Vagina (tissue), 2 donors: ENCODE measurements around the gene SLC16A8. TPM values are rescaled to one million over a fixed set of nuclear protein-coding genes. Genes with fewer than 3 reads are reported as not detected.

Experiments
- DNase-seq, 2 donors: peaks; one replicate each; pipeline ENCODE4 v3.0.0-alpha.2; 2017; ENCODE audit errors: extremely low spot score in 2 of 2
- H3K27ac ChIP-seq: fragments of 200-600 bp; sonication (generic); one replicate; pipeline ENCODE4 v1.5.1; 2019
- H3K27me3 ChIP-seq: fragments of 200-600 bp; sonication (generic); one replicate; pipeline ENCODE4 v1.5.1; 2019
- H3K36me3 ChIP-seq, 2 donors: fragments of 200-600 bp; sonication (generic); one replicate each; pipeline ENCODE4 v1.5.1; 2017 to 2019
- H3K4me1 ChIP-seq: fragments of 200-600 bp; sonication (generic); one replicate; pipeline ENCODE4 v1.5.1; 2019
- H3K4me3 ChIP-seq, 2 donors: fragments of 200-600 bp; sonication (generic); 1 replicate in 1 of 2; 2 replicates in 1 of 2; pipeline ENCODE4 v1.5.1; 2016 to 2019
- H3K9me3 ChIP-seq: fragments of 200-600 bp; sonication (generic); one replicate; pipeline ENCODE4 v1.5.1; 2019
- POLR2A ChIP-seq, 2 donors: fragments of 450-650 bp; IDR thresholded peaks; one replicate each; pipeline ENCODE4 v1.6.1; 2017; ENCODE audit warnings: antibody characterized with exemption in 2 of 2, mild to moderate bottlenecking in 2 of 2, moderate library complexity in 2 of 2
- POLR2AphosphoS5 ChIP-seq, 2 donors: sonication (generic); formaldehyde crosslinking; IDR thresholded peaks; one replicate each; pipeline ENCODE4 v1.9.0; 2017; ENCODE audit warnings: antibody characterized with exemption in 2 of 2, mild to moderate bottlenecking in 2 of 2, low read depth in 1 of 2; ENCODE audit not compliant: insufficient read depth in 1 of 2
- intact Hi-C: fragments of 100-400 bp; cut with DNase I; formaldehyde crosslinking; loops from one replicate; pipeline ENCODE4 v1.15.1; 2023
- total RNA-seq: library from RNA; depleted of rRNA; stranded (reverse); fragments of >200 nt; gene quantifications from one replicate; pipeline ENCODE4 v1.2.3, GENCODE V29; 2016
- TF ChIP-seq, protein P1 (sequence below), 3 experiments: fragments of 450-650 bp in 2 of 3; fragments of 200-600 bp in 1 of 3; sonication (generic) in 1 of 3; IDR thresholded peaks; one replicate each; pipeline ENCODE4 v1.5.1; 2017 to 2019; ENCODE audit warnings: antibody characterized with exemption in 3 of 3, mild to moderate bottlenecking in 2 of 3, moderate library complexity in 2 of 3

The SLC16A8 gene
- total RNA-seq, 1 donor from 2014 or later, result 0.98 TPM

DNA sequence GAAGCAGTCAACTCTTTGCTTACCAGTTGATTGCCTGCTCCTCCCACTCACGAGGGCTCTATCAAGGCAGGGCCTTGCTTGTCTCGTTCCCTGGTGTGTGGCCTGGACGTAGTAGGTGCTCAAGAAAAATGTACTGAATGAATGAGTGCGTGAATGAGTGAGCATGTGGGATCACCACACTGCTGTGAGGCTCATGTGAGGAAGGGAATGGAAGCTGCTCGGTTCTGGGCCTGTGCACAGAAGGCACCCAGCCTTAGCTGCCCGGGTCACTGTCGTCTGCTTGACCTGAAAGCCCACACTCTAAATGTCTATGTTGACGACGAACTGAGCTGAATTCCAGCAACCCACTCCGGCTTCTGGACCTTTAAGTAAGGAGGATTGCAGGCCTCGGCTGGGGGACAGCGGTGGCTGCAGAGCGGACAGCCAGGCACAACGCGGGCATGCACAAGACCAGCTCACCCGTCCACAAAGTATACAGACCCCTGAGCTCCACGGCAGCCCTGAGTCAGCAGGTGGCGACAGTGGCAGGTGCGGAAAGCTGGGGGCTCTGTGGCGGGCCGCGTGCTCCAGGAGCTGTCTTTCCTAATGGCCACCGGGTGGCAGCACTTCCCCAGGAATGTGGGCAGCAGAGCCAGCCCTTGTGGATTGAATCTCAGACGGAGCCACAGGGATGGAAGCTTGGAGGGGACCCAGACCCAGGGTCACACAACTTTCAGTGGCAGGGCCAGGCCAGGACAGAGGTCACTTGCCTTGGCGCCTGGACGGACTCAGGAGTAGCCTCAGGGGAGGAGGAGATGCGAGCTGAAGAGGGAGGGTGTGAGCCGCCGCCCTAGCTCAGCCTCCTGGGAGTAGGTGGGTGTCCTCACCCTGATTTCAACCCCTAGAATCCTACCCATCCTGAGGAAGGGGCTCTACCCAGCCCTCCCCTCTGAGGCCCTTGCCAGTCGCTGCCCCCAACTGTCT lies 31.8 kb downstream of the SLC16A8 start:
- no peak for DNase-seq
- TF ChIP-seq POLR2AphosphoS5 (IDR thresholded peaks at IDR 0.05; ENCODE audit: insufficient read depth in 1 of 2, low read depth in 1 of 2), result peak in 1 of 2 donors; percentile 20
- TF ChIP-seq, protein P1, sequence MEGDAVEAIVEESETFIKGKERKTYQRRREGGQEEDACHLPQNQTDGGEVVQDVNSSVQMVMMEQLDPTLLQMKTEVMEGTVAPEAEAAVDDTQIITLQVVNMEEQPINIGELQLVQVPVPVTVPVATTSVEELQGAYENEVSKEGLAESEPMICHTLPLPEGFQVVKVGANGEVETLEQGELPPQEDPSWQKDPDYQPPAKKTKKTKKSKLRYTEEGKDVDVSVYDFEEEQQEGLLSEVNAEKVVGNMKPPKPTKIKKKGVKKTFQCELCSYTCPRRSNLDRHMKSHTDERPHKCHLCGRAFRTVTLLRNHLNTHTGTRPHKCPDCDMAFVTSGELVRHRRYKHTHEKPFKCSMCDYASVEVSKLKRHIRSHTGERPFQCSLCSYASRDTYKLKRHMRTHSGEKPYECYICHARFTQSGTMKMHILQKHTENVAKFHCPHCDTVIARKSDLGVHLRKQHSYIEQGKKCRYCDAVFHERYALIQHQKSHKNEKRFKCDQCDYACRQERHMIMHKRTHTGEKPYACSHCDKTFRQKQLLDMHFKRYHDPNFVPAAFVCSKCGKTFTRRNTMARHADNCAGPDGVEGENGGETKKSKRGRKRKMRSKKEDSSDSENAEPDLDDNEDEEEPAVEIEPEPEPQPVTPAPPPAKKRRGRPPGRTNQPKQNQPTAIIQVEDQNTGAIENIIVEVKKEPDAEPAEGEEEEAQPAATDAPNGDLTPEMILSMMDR (IDR thresholded peaks at IDR 0.05), result peak; percentile 87 to 90 (median 89)
- no peak for TF ChIP-seq POLR2A (IDR thresholded peaks at IDR 0.05)
- Histone ChIP-seq H3K9me3 (no peaks in the 10 kb centered on the region), H3K4me3 (no peak overlapping the region), H3K27me3 (no peaks in the 10 kb centered on the region), H3K4me1 (peaks cover 6% of the 10 kb centered on the region), H3K36me3 (no peaks in the 10 kb centered on the region), H3K27ac (no peak overlapping the region)
- intact Hi-C loops, result loop anchor here (10.0 kb wide), 1 partner anchor 523 kb away; the partner anchor contains the start of gene DMC1

DNA sequence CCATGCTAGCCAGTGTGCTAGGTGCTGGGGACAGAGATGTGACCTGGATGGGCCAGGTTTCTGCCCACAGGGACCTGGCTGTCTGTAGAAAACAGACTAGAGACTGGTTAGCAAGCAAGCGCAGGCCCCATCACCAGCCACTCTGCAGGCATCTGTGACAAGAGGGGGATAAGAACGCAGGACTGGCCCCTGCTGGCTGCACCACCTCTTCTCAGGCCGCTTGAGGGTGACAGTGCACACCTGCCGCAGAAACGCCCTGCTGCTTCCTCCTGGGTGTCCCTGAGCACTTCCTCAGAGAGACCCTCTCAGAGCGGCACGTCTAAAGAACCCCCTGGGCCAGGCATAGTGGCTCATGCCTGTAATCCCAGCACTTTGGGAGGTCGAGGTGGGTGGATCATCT lies 32.7 kb downstream of the SLC16A8 start:
- H3K36me3 ChIP-seq, result no peaks in the 10 kb centered on the region
- TF ChIP-seq POLR2AphosphoS5 (IDR thresholded peaks at IDR 0.05; ENCODE audit: insufficient read depth in 1 of 2, low read depth in 1 of 2) (no peak), POLR2A (IDR thresholded peaks at IDR 0.05) (no peak)
- TF ChIP-seq, protein P1 (IDR thresholded peaks at IDR 0.05), result no peak
- no peak for DNase-seq
- H3K27ac ChIP-seq, result no peak overlapping the region
- H3K4me1 ChIP-seq, result peaks cover under 1% of the 10 kb centered on the region
- H3K4me3 ChIP-seq, result no peak overlapping the region
- H3K9me3 ChIP-seq, result no peaks in the 10 kb centered on the region
- intact Hi-C loops, result loop anchor here (10.0 kb wide), 1 partner anchor 524 kb away; the partner anchor contains the start of gene DMC1
- no peaks in the 10 kb centered on the region for H3K27me3 ChIP-seq

DNA sequence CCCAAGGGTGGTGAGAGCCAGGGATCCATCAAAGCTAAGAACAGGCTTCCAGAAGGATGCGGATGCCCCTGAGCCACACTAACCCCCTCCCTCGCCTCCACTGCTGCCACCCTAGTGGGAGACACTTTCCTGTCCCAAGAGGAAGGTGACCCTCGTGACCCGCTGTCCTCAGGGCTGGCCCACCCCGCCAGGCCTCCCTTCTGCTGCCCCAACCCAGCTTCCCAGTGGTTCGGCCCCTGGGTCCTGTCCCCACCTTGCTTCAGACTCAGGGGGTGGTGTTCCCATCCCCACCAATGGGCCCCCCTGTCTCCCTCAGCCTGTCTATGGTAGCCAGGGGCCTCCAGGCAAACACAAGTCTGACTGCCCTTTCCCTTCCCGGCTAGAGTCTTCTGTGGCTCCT lies 33.3 kb downstream of the SLC16A8 start:
- H3K36me3 ChIP-seq, result no peaks in the 10 kb centered on the region
- no peak for DNase-seq
- intact Hi-C loops, result loop anchor here (10.0 kb wide), 1 partner anchor 524 kb away; the partner anchor contains the start of gene DMC1
- H3K27ac ChIP-seq, result no peak overlapping the region
- H3K9me3 ChIP-seq, result no peaks in the 10 kb centered on the region
- no peaks in the 10 kb centered on the region for H3K27me3 ChIP-seq
- TF ChIP-seq, protein P1 (IDR thresholded peaks at IDR 0.05), result no peak
- TF ChIP-seq POLR2AphosphoS5 (IDR thresholded peaks at IDR 0.05; ENCODE audit: insufficient read depth in 1 of 2, low read depth in 1 of 2) (no peak), POLR2A (IDR thresholded peaks at IDR 0.05) (no peak)
- no peak overlapping the region for H3K4me3 ChIP-seq
- no peaks in the 10 kb centered on the region for H3K4me1 ChIP-seq

DNA sequence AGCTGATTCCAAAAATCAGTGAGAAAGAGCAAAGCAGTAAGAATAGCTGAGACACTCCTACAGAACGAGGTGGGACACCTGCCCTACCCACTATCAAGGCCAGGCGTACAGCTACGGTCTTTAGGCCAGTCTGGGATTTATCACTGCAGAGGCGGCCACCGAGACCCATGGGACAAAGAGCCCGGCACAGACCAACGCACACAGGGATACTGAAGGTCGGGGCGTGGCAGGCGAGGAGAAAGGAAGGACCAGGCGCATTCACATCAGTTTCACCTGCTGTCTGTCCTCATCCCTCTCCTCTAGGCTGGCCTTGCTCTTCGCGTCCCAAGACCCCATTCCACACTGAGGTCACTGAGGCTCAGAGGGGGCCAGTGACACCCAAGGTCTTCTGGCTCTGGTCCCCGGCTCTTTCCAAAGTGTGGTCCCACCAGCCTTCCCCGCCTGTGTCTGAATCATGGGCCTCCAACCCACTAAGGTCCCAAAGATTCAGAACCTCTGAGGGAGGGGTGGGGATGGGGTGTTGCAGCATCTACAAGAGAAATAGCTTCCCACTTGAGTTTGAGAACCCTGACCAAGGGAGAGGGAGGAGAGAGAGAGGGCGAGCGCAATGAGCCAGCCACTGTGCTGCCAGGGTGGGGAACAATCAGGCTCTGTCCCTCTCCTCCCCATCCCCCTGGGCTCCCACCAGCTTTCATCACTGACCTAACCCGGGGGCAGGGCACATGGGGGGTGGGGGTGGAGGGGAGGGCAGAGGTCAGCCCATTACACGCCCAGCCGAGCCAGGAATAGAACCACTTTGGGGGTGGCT lies 34.0 kb downstream of the SLC16A8 start:
- no peak for DNase-seq
- Histone ChIP-seq H3K9me3 (no peaks in the 10 kb centered on the region), H3K4me1 (no peaks in the 10 kb centered on the region), H3K27ac (no peak overlapping the region), H3K27me3 (no peaks in the 10 kb centered on the region), H3K36me3 (no peaks in the 10 kb centered on the region), H3K4me3 (no peak overlapping the region)
- TF ChIP-seq POLR2AphosphoS5 (IDR thresholded peaks at IDR 0.05; ENCODE audit: insufficient read depth in 1 of 2, low read depth in 1 of 2), result no peak
- no peak for TF ChIP-seq POLR2A (IDR thresholded peaks at IDR 0.05)
- TF ChIP-seq, protein P1 (IDR thresholded peaks at IDR 0.05), result no peak
- intact Hi-C loops, result loop anchor here (10.0 kb wide), 1 partner anchor 525 kb away; the partner anchor contains the start of gene DMC1
